ENCODE measurements around the gene KLF7. TPM values are rescaled to one million over a fixed set of nuclear protein-coding genes. Genes with fewer than 3 reads are reported as not detected.

KLF7 gene
- polyA plus RNA-seq, 2 of the 4 experiments (the other 2 are of a cell fraction) = 17.8 to 29.8 TPM

GRCh38 chr2:207109768-207110167 is 56.0 kb downstream of the KLF7 start:
- DNase-seq (ENCODE audit: low read depth in 1 of 2, low spot score in 1 of 2) = no peak
- Histone ChIP-seq H3K4me2 (no peak overlapping the region), H3K4me3 (no peak overlapping the region), H3K9me3 (no peaks in the 10 kb centered on the region), H3K27ac (no peak overlapping the region), H3K4me1 (no peaks in the 10 kb centered on the region)
- FAIRE-seq = no peak
- TF ChIP-seq TFCP2L1 (CRISPR knock-in tag; IDR thresholded peaks at IDR 0.05) = no peak
- WGBS (ENCODE audit: missing lambda C conversion rate) = 75% methylated on average over 5 of the region's 5 CpGs
- CTCF ChIA-PET = interaction anchor here (1.1 kb wide), 1 partner anchor 310 kb away, joined by 3 read pairs; no protein-coding TSS in a partner anchor
- no peak for ATAC-seq
- POLR2A ChIA-PET = no interaction called here

- POLR2A ChIA-PET = no interaction called here
- Histone ChIP-seq H3K4me1 (no peaks in the 10 kb centered on the region), H3K9me3 (no peaks in the 10 kb centered on the region), H3K4me2 (no peak overlapping the region), H3K27ac (no peak overlapping the region), H3K4me3 (no peak overlapping the region)
- CTCF ChIA-PET = interaction anchor here (1.0 kb wide), 1 partner anchor 14 kb away, joined by 3 read pairs; no protein-coding TSS in a partner anchor
- DNase-seq (ENCODE audit: low read depth in 1 of 2, low spot score in 1 of 2) = no peak
- WGBS (ENCODE audit: missing lambda C conversion rate) = 76% methylated on average over 1 of the region's 1 CpG
- FAIRE-seq = no peak
- no peak for ATAC-seq
- TF ChIP-seq ZFP36 (IDR thresholded peaks at IDR 0.05; ENCODE audit: borderline replicate concordance, partially characterized antibody) = no peak
- no peak for TF ChIP-seq BCL3 (IDR thresholded peaks at IDR 0.05)
- no peak for TF ChIP-seq ZSCAN20 (CRISPR knock-in tag; IDR thresholded peaks at IDR 0.05)
- no peak for TF ChIP-seq CHD2 (IDR thresholded peaks at IDR 0.05; ENCODE audit: low read length, partially characterized antibody)
- no peak for TF ChIP-seq POLR2AphosphoS2 (conservative IDR thresholded peaks at IDR 0.05; ENCODE audit: low read length)
- no peak for TF ChIP-seq RCOR1 (IDR thresholded peaks at IDR 0.05; ENCODE audit: low read depth, low read length)
- no peak for TF ChIP-seq MYC (IDR thresholded peaks at IDR 0.05; ENCODE audit: borderline replicate concordance, low read length)
- TF ChIP-seq POLR2A (IDR thresholded peaks at IDR 0.05; ENCODE audit: low read length) = no peak
- TF ChIP-seq PBX3 (IDR thresholded peaks at IDR 0.05) = no peak
- no peak for TF ChIP-seq MAZ (IDR thresholded peaks at IDR 0.05; ENCODE audit: borderline replicate concordance, low read depth, low read length)
- no peak for TF ChIP-seq FOSB (CRISPR knock-in tag; IDR thresholded peaks at IDR 0.05)
Measured at GRCh38 chr2:207108440-207108839, 57.3 kb downstream of the KLF7 start.

- no peak for ATAC-seq
- H3K4me3 ChIP-seq = no peak overlapping the region
- ChIA-PET POLR2A (no interaction called here), CTCF (no interaction called here)
- H3K9me3 ChIP-seq = no peaks in the 10 kb centered on the region
- TF ChIP-seq NFE2L2 (conservative IDR thresholded peaks at IDR 0.05; ENCODE audit: low read length) (no peak), HDAC2 (IDR thresholded peaks at IDR 0.05) (no peak), MAX (IDR thresholded peaks at IDR 0.05) (no peak), ZC3H11A (IDR thresholded peaks at IDR 0.05) (no peak)
- no peaks in the 10 kb centered on the region for H3K4me1 ChIP-seq
- FAIRE-seq = no peak
- no peak overlapping the region for H3K27ac ChIP-seq
- 87% methylated on average over 12 of the region's 12 CpGs for WGBS (ENCODE audit: missing lambda C conversion rate)
- H3K4me2 ChIP-seq = no peak overlapping the region
- DNase-seq (ENCODE audit: low read depth in 1 of 2, low spot score in 1 of 2) = no peak
Measured at GRCh38 chr2:207107551-207107950, 58.2 kb downstream of the KLF7 start.

GRCh38 chr2:207107131-207107530 is 58.6 kb downstream of the KLF7 start:
- H3K4me2 ChIP-seq = no peak overlapping the region
- no peak overlapping the region for H3K4me3 ChIP-seq
- H3K27ac ChIP-seq = no peak overlapping the region
- CTCF ChIA-PET = interaction anchor here (1.3 kb wide), 1 partner anchor 307 kb away, joined by 4 read pairs; no protein-coding TSS in a partner anchor
- H3K9me3 ChIP-seq = no peaks in the 10 kb centered on the region
- H3K4me1 ChIP-seq = no peaks in the 10 kb centered on the region
- no peak for FAIRE-seq
- no peak for DNase-seq (ENCODE audit: low read depth in 1 of 2, low spot score in 1 of 2)
- TF ChIP-seq NFE2L2 (conservative IDR thresholded peaks at IDR 0.05; ENCODE audit: low read length) = no peak
- TF ChIP-seq FOXS1 (CRISPR knock-in tag; IDR thresholded peaks at IDR 0.05) = no peak
- no peak for TF ChIP-seq SMC3 (IDR thresholded peaks at IDR 0.05)
- TF ChIP-seq RFX5 (IDR thresholded peaks at IDR 0.05) = no peak
- no peak for TF ChIP-seq CEBPB (IDR thresholded peaks at IDR 0.05)
- no peak for TF ChIP-seq FOSL2 (IDR thresholded peaks at IDR 0.05)
- TF ChIP-seq FOSL2 (CRISPR knock-in tag; IDR thresholded peaks at IDR 0.05) = no peak
- no peak for TF ChIP-seq MAZ (IDR thresholded peaks at IDR 0.05; ENCODE audit: borderline replicate concordance, low read depth, low read length)
- TF ChIP-seq HMGXB4 (CRISPR knock-in tag; IDR thresholded peaks at IDR 0.05; ENCODE audit: borderline replicate concordance) = no peak
- TF ChIP-seq CTCF (IDR thresholded peaks at IDR 0.05) = no peak
- TF ChIP-seq NR3C1 (IDR thresholded peaks at IDR 0.05) = no peak
- no peak for TF ChIP-seq ZC3H11A (IDR thresholded peaks at IDR 0.05)
- TF ChIP-seq ESRRA (IDR thresholded peaks at IDR 0.05; ENCODE audit: borderline replicate concordance, low read length) = no peak
- TF ChIP-seq EP300 (IDR thresholded peaks at IDR 0.05) = no peak
- TF ChIP-seq HOXB5 (CRISPR knock-in tag; IDR thresholded peaks at IDR 0.05) = no peak
- no peak for TF ChIP-seq RARB (CRISPR knock-in tag; IDR thresholded peaks at IDR 0.05)
- POLR2A ChIA-PET = no interaction called here
- no peak for ATAC-seq
- 85% methylated on average over 5 of the region's 5 CpGs for WGBS (ENCODE audit: missing lambda C conversion rate)

Data from A549 (cell line).